GM06990 (cell line): ENCODE results near the gene KIF5C.

ENCODE experiments used
- DNase-seq: peaks from one replicate; pipeline ENCODE4 v3.0.0-alpha.2; 2011; ENCODE audit not compliant: insufficient read length; ENCODE audit errors: extremely low read depth
- H3K27me3 ChIP-seq: replicated peaks from 2 replicates; pipeline ENCODE4 v1.6.0; 2011; ENCODE audit warnings: low read length; ENCODE audit not compliant: control insufficient read depth, insufficient read depth
- H3K36me3 ChIP-seq: 2 replicates; pipeline ENCODE4 v1.5.1; 2011; ENCODE audit warnings: low read length; ENCODE audit not compliant: control insufficient read depth, insufficient read depth
- H3K4me3 ChIP-seq: replicated peaks from 2 replicates; pipeline ENCODE4 v1.5.1; 2011; ENCODE audit warnings: low read depth, mild to moderate bottlenecking, control low read depth, low read length
- CTCF ChIP-seq: IDR thresholded peaks from 2 replicates; pipeline ENCODE4 v1.5.1; 2011; ENCODE audit warnings: low read length, control low read depth, mild to moderate bottlenecking, inconsistent platforms; ENCODE audit not compliant: insufficient read depth, poor library complexity, severe bottlenecking

Gene KIF5C

GRCh38 chr2:149012545-149012944, 137.5 kb downstream of the KIF5C start:
- no peak for TF ChIP-seq CTCF
- no peak for DNase-seq
- no peak overlapping the region for H3K4me3 ChIP-seq
- no peaks in the 10 kb centered on the region for H3K27me3 ChIP-seq
- H3K36me3 ChIP-seq: no peaks in the 10 kb centered on the region

GRCh38 chr2:149015501-149015900, 140.5 kb downstream of the KIF5C start:
- H3K36me3 ChIP-seq: no peaks in the 10 kb centered on the region
- H3K27me3 ChIP-seq: no peaks in the 10 kb centered on the region
- H3K4me3 ChIP-seq: no peak overlapping the region
- TF ChIP-seq CTCF: no peak
- DNase-seq: no peak

- H3K36me3 ChIP-seq: no peaks in the 10 kb centered on the region
- no peak for DNase-seq
- H3K4me3 ChIP-seq: no peak overlapping the region
- TF ChIP-seq CTCF: no peak
- no peaks in the 10 kb centered on the region for H3K27me3 ChIP-seq
Observed at GRCh38 chr2:149015926-149016563, 141.0 kb downstream of the KIF5C start.

- DNase-seq: peak; percentile 50
- no peaks in the 10 kb centered on the region for H3K27me3 ChIP-seq
- no peaks in the 10 kb centered on the region for H3K36me3 ChIP-seq
- peak; percentile 83 for TF ChIP-seq CTCF
- no peak overlapping the region for H3K4me3 ChIP-seq
Observed at GRCh38 chr2:149017116-149017985, 142.3 kb downstream of the KIF5C start.

GRCh38 chr2:149018981-149019380, 144.0 kb downstream of the KIF5C start:
- TF ChIP-seq CTCF: no peak
- DNase-seq: no peak

GRCh38 chr2:149019768-149020167, 144.7 kb downstream of the KIF5C start:
- TF ChIP-seq CTCF: no peak
- H3K4me3 ChIP-seq: no peak overlapping the region
- H3K27me3 ChIP-seq: no peaks in the 10 kb centered on the region
- DNase-seq: no peak
- no peaks in the 10 kb centered on the region for H3K36me3 ChIP-seq

More at GRCh38 chr2:149018981-149019380, 144.0 kb downstream of the KIF5C start:
- H3K4me3 ChIP-seq: no peak overlapping the region
- H3K27me3 ChIP-seq: no peaks in the 10 kb centered on the region
- no peaks in the 10 kb centered on the region for H3K36me3 ChIP-seq
